ENCODE data around the gene PNMA6A. TPM values are rescaled to one million over a fixed set of nuclear protein-coding genes. Genes with fewer than 3 reads are reported as not detected.

PNMA6A gene
- total and polyA plus RNA-seq, 2 experiments from 2014 or later = 10.2 to 12.4 TPM

DNA sequence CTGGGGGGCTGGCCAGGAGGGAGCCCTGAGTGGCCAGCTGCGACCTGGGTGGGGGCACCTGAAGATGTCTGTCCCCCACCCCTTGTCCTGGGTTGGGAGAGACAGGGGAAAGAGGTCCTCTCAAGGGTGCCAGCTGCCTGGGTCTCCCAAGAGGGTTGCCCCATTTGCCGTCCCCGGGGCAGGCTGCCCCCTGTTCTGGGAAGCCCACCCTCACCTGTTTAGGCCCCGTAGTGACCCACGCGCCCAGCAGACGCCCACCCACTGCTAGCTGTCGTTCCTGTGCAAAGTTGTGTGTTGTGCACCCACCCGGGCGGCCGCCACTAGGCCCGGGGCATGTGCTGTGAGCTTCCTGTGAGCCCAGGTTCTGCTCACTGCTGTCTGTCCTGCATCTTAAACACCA is 41.5 kb upstream of the PNMA6A start:
- Histone ChIP-seq H4K20me1 (ENCODE audit: insufficient read depth, poor library complexity, severe bottlenecking) (no peaks in the 10 kb centered on the region), H3K4me2 (no peak overlapping the region), H3K4me3 (no peak overlapping the region), H2AFZ (no peak overlapping the region), H3K4me1 (ENCODE audit: insufficient read depth) (no peaks in the 10 kb centered on the region), H3K79me2 (no peaks in the 10 kb centered on the region), H3K9me3 (ENCODE audit: low read depth) (no peaks in the 10 kb centered on the region), H3K36me3 (replicated peaks; ENCODE audit: insufficient read depth, low read depth) (no peaks in the 10 kb centered on the region), H3K9me2 (replicated peaks; ENCODE audit: insufficient read depth) (no peaks in the 10 kb centered on the region), H3K27ac (no peak overlapping the region), H3K27me3 (no peaks in the 10 kb centered on the region)
- 85% methylated on average over 11 of the region's 12 CpGs for WGBS (ENCODE audit: low lambda C conversion rate, missing lambda C conversion rate)
- TF ChIP-seq, protein P1, sequence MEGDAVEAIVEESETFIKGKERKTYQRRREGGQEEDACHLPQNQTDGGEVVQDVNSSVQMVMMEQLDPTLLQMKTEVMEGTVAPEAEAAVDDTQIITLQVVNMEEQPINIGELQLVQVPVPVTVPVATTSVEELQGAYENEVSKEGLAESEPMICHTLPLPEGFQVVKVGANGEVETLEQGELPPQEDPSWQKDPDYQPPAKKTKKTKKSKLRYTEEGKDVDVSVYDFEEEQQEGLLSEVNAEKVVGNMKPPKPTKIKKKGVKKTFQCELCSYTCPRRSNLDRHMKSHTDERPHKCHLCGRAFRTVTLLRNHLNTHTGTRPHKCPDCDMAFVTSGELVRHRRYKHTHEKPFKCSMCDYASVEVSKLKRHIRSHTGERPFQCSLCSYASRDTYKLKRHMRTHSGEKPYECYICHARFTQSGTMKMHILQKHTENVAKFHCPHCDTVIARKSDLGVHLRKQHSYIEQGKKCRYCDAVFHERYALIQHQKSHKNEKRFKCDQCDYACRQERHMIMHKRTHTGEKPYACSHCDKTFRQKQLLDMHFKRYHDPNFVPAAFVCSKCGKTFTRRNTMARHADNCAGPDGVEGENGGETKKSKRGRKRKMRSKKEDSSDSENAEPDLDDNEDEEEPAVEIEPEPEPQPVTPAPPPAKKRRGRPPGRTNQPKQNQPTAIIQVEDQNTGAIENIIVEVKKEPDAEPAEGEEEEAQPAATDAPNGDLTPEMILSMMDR (IDR thresholded peaks at IDR 0.05; ENCODE audit: poor library complexity) = no peak
- TF ChIP-seq EZH2 (IDR thresholded peaks at IDR 0.05; ENCODE audit: borderline replicate concordance) (no peak), EZH2phosphoT487 (IDR thresholded peaks at IDR 0.05; ENCODE audit: low read depth, severe bottlenecking, unreplicated experiment) (no peak)
- no peak for DNase-seq (ENCODE audit: low spot score)

DNA sequence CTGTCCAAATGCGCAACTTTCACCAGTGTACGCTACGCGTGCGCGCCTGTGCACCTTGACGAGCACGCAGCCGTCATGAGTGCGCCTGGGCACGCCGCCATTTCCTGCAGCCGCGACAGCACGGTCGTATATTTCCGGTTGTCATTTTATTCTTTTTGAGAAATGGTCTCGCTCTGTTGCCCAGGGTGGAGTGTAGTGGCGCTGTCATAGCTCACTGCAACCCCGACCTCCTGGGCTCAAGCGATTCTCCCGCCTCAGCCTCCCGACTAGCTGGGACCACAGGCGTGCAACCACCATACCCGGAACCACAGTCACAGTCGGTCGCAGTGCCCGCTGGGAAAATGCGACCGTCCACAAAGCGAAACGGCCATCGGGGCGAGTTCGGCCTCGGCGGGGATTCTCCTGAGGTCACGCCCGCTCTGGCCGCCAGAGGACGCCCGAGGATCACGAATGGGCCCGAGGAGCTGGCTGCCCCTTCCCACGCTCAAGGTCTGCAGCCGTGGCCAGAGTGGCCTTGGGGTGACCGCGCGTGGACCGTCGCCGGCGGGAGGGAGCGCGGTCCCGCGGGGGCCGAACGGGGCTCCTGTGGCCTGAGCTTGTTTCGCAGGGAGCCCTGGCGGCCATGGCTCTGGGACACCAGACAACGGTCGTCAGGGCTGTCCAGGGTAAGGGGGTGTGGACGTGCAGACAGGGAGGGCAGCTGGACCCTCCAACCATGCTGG is 39.7 kb upstream of the PNMA6A start:
- H3K79me2 ChIP-seq = no peaks in the 10 kb centered on the region
- H3K9me2 ChIP-seq (replicated peaks; ENCODE audit: insufficient read depth) = no peaks in the 10 kb centered on the region
- H3K4me2 ChIP-seq = peak overlapping the region; percentile 80
- no peaks in the 10 kb centered on the region for H3K27me3 ChIP-seq
- H2AFZ ChIP-seq = peak overlapping the region; percentile 49
- TF ChIP-seq EZH2phosphoT487 (IDR thresholded peaks at IDR 0.05; ENCODE audit: low read depth, severe bottlenecking, unreplicated experiment) (no peak), EZH2 (IDR thresholded peaks at IDR 0.05; ENCODE audit: borderline replicate concordance) (no peak)
- TF ChIP-seq, protein P1 (IDR thresholded peaks at IDR 0.05; ENCODE audit: poor library complexity) = peak; percentile 76
- H3K4me3 ChIP-seq = no peak overlapping the region
- DNase-seq (ENCODE audit: low spot score) = peak; percentile 71
- 71% methylated on average over 49 of the region's 64 CpGs for WGBS (ENCODE audit: low lambda C conversion rate, missing lambda C conversion rate)
- no peaks in the 10 kb centered on the region for H3K36me3 ChIP-seq (replicated peaks; ENCODE audit: insufficient read depth, low read depth)
- H3K9me3 ChIP-seq (ENCODE audit: low read depth) = no peaks in the 10 kb centered on the region
- H3K27ac ChIP-seq = no peak overlapping the region
- no peaks in the 10 kb centered on the region for H4K20me1 ChIP-seq (ENCODE audit: insufficient read depth, poor library complexity, severe bottlenecking)
- H3K4me1 ChIP-seq (ENCODE audit: insufficient read depth) = no peaks in the 10 kb centered on the region

DNA sequence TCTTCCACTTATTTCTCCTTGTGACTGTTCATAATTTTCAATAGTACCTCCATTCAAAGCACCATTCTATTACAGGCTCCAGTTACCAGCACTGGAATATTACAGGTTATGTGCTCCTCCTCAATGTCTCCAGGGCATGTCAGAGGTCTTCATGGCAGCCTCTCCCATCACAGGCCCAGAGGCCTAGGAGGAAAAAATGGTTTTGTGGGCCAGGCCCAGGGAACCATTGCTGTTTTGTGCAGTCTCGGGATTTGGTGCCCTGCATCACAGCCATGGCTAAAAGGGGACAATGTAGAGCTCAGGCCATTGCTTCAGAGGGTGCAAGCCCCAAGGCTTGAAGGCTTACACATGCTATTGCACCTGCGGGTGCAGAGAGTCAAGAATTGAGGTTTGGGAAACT is 23.2 kb upstream of the PNMA6A start:
- no peak overlapping the region for H2AFZ ChIP-seq
- H3K4me2 ChIP-seq = no peak overlapping the region
- no peaks in the 10 kb centered on the region for H3K79me2 ChIP-seq
- H3K9me3 ChIP-seq (ENCODE audit: low read depth) = no peaks in the 10 kb centered on the region
- DNase-seq (ENCODE audit: low spot score) = no peak
- no peaks in the 10 kb centered on the region for H3K27me3 ChIP-seq
- H3K4me3 ChIP-seq = no peak overlapping the region
- H3K9me2 ChIP-seq (replicated peaks; ENCODE audit: insufficient read depth) = no peaks in the 10 kb centered on the region
- 77% methylated on average over 2 of the region's 2 CpGs for WGBS (ENCODE audit: low lambda C conversion rate, missing lambda C conversion rate)
- no peaks in the 10 kb centered on the region for H3K4me1 ChIP-seq (ENCODE audit: insufficient read depth)
- H3K27ac ChIP-seq = no peak overlapping the region
- TF ChIP-seq EZH2phosphoT487 (IDR thresholded peaks at IDR 0.05; ENCODE audit: low read depth, severe bottlenecking, unreplicated experiment) (no peak), EZH2 (IDR thresholded peaks at IDR 0.05; ENCODE audit: borderline replicate concordance) (no peak)
- TF ChIP-seq, protein P1 (IDR thresholded peaks at IDR 0.05; ENCODE audit: poor library complexity) = no peak
- H4K20me1 ChIP-seq (ENCODE audit: insufficient read depth, poor library complexity, severe bottlenecking) = no peaks in the 10 kb centered on the region
- H3K36me3 ChIP-seq (replicated peaks; ENCODE audit: insufficient read depth, low read depth) = no peaks in the 10 kb centered on the region
